Measurements from ENCODE around the gene LSM12.

LSM12 gene

DNA sequence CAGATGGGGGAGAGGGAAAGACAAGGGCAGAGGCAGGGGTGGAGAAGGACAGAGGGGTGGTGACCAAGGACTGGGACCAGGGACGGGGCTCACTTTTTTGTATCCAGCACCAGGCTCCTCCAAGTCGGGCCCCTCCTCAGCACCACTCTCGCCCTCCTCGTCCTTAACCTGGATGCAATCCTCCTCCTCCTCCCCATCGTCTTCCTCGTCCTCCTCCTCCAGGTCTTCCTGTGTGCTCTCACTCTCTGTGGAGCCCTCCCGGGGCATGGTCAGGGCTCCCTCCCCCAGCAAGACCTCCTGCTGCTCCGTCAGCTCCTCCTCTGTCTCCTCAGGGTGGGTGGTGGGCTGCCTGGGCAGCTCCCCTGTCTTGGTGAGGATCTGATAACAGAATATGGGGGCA, 20.8 kb upstream of the LSM12 start:
- TF ChIP-seq, protein P1, sequence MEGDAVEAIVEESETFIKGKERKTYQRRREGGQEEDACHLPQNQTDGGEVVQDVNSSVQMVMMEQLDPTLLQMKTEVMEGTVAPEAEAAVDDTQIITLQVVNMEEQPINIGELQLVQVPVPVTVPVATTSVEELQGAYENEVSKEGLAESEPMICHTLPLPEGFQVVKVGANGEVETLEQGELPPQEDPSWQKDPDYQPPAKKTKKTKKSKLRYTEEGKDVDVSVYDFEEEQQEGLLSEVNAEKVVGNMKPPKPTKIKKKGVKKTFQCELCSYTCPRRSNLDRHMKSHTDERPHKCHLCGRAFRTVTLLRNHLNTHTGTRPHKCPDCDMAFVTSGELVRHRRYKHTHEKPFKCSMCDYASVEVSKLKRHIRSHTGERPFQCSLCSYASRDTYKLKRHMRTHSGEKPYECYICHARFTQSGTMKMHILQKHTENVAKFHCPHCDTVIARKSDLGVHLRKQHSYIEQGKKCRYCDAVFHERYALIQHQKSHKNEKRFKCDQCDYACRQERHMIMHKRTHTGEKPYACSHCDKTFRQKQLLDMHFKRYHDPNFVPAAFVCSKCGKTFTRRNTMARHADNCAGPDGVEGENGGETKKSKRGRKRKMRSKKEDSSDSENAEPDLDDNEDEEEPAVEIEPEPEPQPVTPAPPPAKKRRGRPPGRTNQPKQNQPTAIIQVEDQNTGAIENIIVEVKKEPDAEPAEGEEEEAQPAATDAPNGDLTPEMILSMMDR (conservative IDR thresholded peaks at IDR 0.05; ENCODE audit: control insufficient read depth, insufficient read depth, low read depth, low read length): no peak
- H3K4me3 ChIP-seq (ENCODE audit: control insufficient read depth, low read depth, low read length): no peak overlapping the region
- no peak for DNase-seq (ENCODE audit: low read depth)

DNA sequence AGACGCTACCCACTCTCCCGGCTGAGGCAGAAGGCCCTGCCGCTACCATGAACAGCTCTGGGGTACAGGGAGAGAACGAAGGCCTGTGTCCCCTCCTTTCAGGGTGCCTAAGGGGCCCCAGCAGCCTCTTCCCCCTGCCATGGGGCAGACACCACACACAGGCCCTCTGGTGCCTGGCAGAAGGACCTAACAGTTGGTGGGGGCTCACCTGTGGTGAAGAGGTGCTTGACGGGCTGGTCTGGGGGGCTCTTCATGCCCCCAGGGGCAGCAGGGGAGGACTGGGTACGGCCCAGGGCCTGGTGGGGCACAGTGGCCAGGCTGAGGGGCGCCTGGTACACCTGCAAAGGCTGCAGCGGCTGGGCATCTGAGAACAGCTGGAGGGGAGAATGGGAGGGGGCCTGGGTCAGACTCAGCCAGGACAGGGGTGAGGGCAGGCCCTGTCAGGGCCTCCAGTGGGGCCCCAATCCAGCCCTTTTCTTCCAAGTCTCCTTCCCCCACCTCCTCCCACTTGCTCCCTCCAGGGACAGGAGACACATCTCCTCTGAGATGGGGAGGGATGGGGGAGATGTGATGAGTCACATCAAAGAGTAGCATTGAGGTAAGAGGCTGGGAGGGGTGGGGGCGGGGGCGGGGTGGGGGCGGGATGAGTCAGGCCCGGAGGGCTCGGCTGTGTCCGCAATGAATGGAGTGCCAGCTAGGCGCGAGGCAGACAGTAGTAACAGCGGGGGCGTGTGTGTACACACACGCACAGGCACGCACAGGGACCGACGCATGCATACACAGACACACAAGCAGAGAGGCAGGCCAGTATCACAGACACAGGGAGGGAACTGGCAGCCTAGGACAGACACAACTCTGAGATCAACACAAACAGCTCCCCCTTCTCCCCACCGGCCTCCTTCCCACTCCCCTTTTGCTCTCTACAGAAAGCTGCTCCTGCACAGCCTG, 20.2 kb upstream of the LSM12 start:
- TF ChIP-seq, protein P1 (conservative IDR thresholded peaks at IDR 0.05; ENCODE audit: control insufficient read depth, insufficient read depth, low read depth, low read length): no peak

DNA sequence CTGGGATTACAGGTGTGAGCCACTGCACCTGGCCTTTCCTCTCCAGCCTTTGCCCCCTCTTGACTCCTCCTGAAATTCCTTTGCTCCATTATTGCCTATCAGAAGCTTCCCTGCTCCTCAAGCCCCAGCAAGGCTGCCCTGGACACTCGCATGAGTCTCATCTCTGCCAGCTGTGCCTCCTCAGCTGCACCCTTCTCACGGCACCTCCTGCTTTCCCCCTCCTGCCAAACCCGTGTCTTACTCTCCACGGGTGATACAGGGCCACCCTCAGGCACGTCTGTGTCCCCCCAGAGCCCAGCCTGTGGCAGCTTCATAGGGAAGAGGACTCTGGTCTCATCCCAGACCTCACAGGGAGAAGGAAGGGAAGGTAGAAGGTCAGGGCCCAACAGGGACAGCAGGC, 19.4 kb upstream of the LSM12 start:
- TF ChIP-seq, protein P1 (conservative IDR thresholded peaks at IDR 0.05; ENCODE audit: control insufficient read depth, insufficient read depth, low read depth, low read length): no peak
- H3K4me3 ChIP-seq (ENCODE audit: control insufficient read depth, low read depth, low read length): no peak overlapping the region
- no peak for DNase-seq (ENCODE audit: low read depth)

More for the DNA sequence above, 20.2 kb upstream of the LSM12 start:
- no peak overlapping the region for H3K4me3 ChIP-seq (ENCODE audit: control insufficient read depth, low read depth, low read length)
- DNase-seq (ENCODE audit: low read depth): peak; percentile 96

DNA sequence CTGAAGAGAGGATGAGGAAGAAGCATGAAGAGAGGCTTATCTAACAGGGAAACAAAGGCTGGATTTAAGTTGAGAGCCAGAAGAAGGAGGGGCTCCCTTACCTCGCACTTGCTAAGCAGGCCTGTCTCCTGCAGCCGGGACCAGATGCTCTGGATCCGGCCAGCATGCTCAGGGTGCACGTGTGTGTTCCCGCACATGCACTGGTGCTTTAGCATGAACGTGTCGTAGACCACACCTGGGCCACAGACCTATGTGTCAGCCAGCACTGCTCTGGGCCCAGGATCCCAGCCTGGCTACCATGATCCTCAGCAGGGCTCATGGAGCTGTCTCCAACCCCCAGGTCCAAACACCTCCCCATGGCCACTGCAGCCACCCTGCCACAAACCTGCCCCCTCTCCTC, 18.4 kb upstream of the LSM12 start:
- H3K4me3 ChIP-seq (ENCODE audit: control insufficient read depth, low read depth, low read length): no peak overlapping the region
- TF ChIP-seq, protein P1 (conservative IDR thresholded peaks at IDR 0.05; ENCODE audit: control insufficient read depth, insufficient read depth, low read depth, low read length): no peak
- DNase-seq (ENCODE audit: low read depth): no peak

DNA sequence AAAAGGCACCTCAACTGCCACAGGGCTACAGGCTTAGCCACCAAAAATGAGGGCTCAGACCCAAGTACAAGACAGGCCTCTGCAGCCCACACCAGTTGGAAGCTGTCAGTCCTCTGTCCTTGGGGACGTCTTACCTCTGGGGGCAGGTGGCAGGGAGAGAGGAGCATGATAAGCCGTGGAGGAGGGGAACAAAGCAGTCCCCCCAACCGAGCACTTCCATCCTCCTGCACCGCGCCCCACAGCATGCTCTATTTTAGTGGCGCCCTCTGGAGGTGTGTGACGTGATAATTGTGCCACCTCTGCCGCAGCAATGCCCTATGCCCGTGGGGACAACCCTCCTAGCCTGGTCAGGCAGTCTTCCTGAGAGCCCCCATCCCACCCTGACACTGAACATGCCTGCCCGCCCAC, 17.7 kb upstream of the LSM12 start:
- TF ChIP-seq, protein P1 (conservative IDR thresholded peaks at IDR 0.05; ENCODE audit: control insufficient read depth, insufficient read depth, low read depth, low read length): peak; percentile 33
- H3K4me3 ChIP-seq (ENCODE audit: control insufficient read depth, low read depth, low read length): no peak overlapping the region
- DNase-seq (ENCODE audit: low read depth): no peak

DNA sequence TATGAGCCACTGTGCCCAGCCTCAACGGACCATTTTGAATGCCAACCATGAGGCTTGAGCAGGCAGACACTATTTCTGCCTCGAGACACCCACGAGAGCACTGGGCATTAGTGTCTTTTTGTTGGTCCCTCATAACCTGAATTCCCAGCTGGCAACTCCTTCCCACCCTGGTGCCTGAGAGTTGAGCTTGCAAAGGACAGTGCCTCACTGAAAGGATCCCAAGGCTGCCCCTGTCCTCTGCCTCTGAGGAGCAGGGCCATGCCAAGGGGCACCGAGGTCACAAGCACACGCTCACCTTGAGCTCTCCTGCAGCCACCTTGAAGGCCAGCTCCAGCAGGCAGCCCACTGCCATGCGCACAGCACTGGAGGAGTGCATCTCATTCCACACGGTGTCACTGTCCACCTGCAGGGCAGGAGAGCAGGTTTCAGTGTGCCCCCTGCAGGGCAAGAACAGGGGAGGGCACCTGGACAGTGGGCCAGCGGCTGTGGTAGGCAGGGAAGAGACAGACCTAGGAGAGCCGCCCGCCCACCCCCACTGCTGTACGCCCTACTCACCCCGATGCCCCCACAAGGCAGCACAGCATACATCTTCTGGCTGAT, 16.9 kb upstream of the LSM12 start:
- no peak for DNase-seq (ENCODE audit: low read depth)
- no peak overlapping the region for H3K4me3 ChIP-seq (ENCODE audit: control insufficient read depth, low read depth, low read length)
- TF ChIP-seq, protein P1 (conservative IDR thresholded peaks at IDR 0.05; ENCODE audit: control insufficient read depth, insufficient read depth, low read depth, low read length): peak; percentile 26
